Sigmoid colon (tissue), 7 donors: ENCODE data around the gene MAML3. TPM values are rescaled to one million over a fixed set of nuclear protein-coding genes. Genes with fewer than 3 reads are reported as not detected.
"Not testable (repeated sequence)": the region's sequence is repeated elsewhere in the genome, so short reads cannot be mapped to it uniquely, and the experiment has no call there.

ENCODE experiments used
- DNase-seq: peaks from one replicate; pipeline ENCODE4 v3.0.0-alpha.2; 2019
- H3K27ac ChIP-seq, 4 donors: fragments of 200-600 bp; sonication (generic); one replicate each; pipeline ENCODE4 v1.5.1; 2016 to 2019; ENCODE audit warnings: mild to moderate bottlenecking in 1 of 4
- H3K27me3 ChIP-seq, 3 donors: fragments of 200-600 bp; sonication (generic); one replicate each; pipeline ENCODE4 v1.5.1; 2019; ENCODE audit warnings: mild to moderate bottlenecking in 1 of 3
- H3K36me3 ChIP-seq, 4 donors: fragments of 200-600 bp; sonication (generic); one replicate each; pipeline ENCODE4 v1.5.1; 2016 to 2019
- H3K4me1 ChIP-seq, 4 donors: fragments of 200-600 bp; sonication (generic); one replicate each; pipeline ENCODE4 v1.5.1; 2017 to 2019
- H3K4me3 ChIP-seq, 4 donors: fragments of 200-600 bp; sonication (generic); one replicate each; pipeline ENCODE4 v1.5.1; 2017 to 2019; ENCODE audit warnings: mild to moderate bottlenecking in 2 of 4, moderate library complexity in 1 of 4
- H3K9me3 ChIP-seq, 4 donors: fragments of 200-600 bp in 3 of 4; sonication (generic) in 3 of 4; one replicate each; pipeline versions ENCODE4 v1.5.1 to v1.6.1; 2013 to 2019
- CTCF ChIP-seq, 4 experiments: fragments of 450-650 bp in 3 of 4; fragments of 200-600 bp in 1 of 4; IDR thresholded peaks; one replicate each; pipeline ENCODE4 v1.5.1; 2016 to 2019; ENCODE audit warnings: antibody characterized with exemption in 4 of 4, mild to moderate bottlenecking in 3 of 4, moderate library complexity in 2 of 4
- EP300 ChIP-seq, 4 donors: sonication (generic); formaldehyde crosslinking; IDR thresholded peaks; one replicate each; pipeline ENCODE4 v1.6.1; 2017; ENCODE audit warnings: antibody characterized with exemption in 4 of 4
- POLR2A ChIP-seq, 2 donors: fragments of 450-650 bp; IDR thresholded peaks; one replicate each; pipeline ENCODE4 v1.6.1; 2016; ENCODE audit warnings: antibody characterized with exemption in 2 of 2, mild to moderate bottlenecking in 2 of 2, moderate library complexity in 2 of 2
- POLR2AphosphoS5 ChIP-seq, 4 donors: sonication (generic); formaldehyde crosslinking; IDR thresholded peaks; one replicate each; pipeline ENCODE4 v1.6.1; 2017; ENCODE audit warnings: antibody characterized with exemption in 4 of 4
- WGBS, 2 donors: extraction: QIAGEN DNeasy Blood & Tissue Kit; methylation state at CpG; one replicate each; pipeline ENCODE4 v1.1.7; 2013; 5-methylcytosine and 5-hydroxymethylcytosine counted together
- intact Hi-C: fragments of 100-400 bp; cut with DNase I; formaldehyde crosslinking; loops from one replicate; pipeline ENCODE4 v1.15.1; 2023
- polyA plus RNA-seq, 3 donors: library from polyadenylated mRNA; stranded (reverse); fragments of 200-250 nt; gene quantifications; one replicate each; pipeline ENCODE4 v1.2.3, GENCODE V29; 2013
- total RNA-seq, 4 donors: library from RNA; depleted of rRNA; stranded (reverse); fragments of >200 nt; gene quantifications; one replicate each; pipeline ENCODE4 v1.1.0, GENCODE V29; 2016
- donor health status: healthy with polysubstance abuse.
- donor health status: Bipolar disorder and iron deficiency.
- donor health status: healthy.

Gene MAML3
- total and polyA plus RNA-seq, 7 donors, result 3.5 to 16.3 (median 5.4) TPM

DNA sequence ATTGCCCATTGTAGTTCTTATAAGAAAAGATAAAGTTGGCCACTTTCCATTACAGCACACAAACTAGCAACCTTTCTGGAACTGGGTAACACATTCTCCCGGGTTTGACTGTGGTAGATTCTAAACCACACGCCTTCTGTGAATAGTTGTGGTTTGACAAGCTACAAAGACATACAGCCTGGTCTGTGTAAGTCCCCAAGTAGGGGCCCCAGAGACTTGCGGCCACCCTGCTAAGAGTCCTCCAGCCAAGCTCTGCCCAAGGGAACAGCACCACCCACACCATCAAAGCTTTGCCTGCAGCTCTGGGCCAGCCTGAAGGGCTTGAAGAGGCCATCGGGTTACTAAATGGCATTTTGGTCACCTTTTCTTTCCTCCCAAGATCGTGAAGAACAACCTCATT is 203.4 kb downstream of the MAML3 start:
- H3K27ac ChIP-seq, result no peak overlapping the region
- intact Hi-C loops, result no loop called here

DNA sequence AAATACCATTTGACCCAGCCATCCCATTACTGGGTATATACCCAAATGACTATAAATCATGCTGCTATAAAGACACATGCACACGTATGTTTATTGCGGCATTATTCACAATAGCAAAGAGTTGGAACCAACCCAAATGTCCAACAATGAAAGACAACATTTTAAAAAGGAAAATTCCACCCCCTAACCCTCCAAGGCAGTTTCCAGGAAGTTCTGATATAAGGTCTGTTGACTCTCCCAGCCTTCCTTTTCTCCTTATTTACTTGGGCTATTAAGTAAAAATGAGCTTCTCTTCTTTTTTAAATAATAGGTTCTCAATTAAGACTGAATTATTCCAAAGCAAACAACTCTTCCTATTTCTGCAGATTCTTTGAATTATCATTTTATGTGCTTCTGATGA is 209.1 kb downstream of the MAML3 start:
- WGBS, 2 donors, result 47 to 63% methylated on average over 2 of the region's 2 CpGs
- H3K27me3 ChIP-seq, H3K27ac ChIP-seq, intact Hi-C loops, H3K4me3 ChIP-seq, DNase-seq, H3K36me3 ChIP-seq, H3K9me3 ChIP-seq: not testable (repeated sequence)
- peaks cover 0 to 15% (median 10%) of the 10 kb centered on the region in 4 donors for H3K4me1 ChIP-seq

More for the DNA sequence above, 203.4 kb downstream of the MAML3 start:
- no peak for TF ChIP-seq POLR2AphosphoS5 (IDR thresholded peaks at IDR 0.05)
- TF ChIP-seq EP300 (IDR thresholded peaks at IDR 0.05), result no peak
- TF ChIP-seq CTCF (IDR thresholded peaks at IDR 0.05), result no peak
- TF ChIP-seq POLR2A (IDR thresholded peaks at IDR 0.05), result no peak
- 44 to 88% methylated on average over 5 of the region's 5 CpGs for WGBS, 2 donors
- Histone ChIP-seq H3K4me3 (no peak overlapping the region), H3K4me1 (peaks cover 0 to 15% (median 10%) of the 10 kb centered on the region in 4 donors), H3K27me3 (no peaks in the 10 kb centered on the region), H3K9me3 (no peaks in the 10 kb centered on the region), H3K36me3 (no peaks in the 10 kb centered on the region)
- no peak for DNase-seq

DNA sequence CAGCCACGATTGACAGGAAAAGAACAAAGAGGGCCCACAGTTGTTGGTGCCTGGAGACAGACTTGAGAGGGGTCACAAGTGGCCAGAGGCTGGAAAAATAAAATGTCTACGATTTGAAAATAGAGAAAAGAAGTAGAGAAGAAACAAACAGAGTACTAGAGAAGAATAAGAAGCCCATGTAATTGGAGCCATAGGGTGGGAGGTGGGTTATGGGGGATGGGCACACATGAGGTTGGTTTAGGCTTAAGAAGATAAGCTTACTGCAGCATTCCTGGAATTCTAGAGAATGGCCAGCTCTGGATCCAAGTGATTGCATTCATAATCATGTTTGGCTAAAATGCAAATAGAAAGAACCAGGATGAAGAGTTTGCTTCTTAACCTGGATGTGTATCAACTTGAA is 210.7 kb downstream of the MAML3 start:
- no peak for DNase-seq
- H3K4me3 ChIP-seq, result no peak overlapping the region
- H3K36me3 ChIP-seq, result no peaks in the 10 kb centered on the region
- intact Hi-C loops, result no loop called here
- WGBS, 2 donors, result 76 to 78% methylated on average over 2 of the region's 2 CpGs
- no peaks in the 10 kb centered on the region for H3K9me3 ChIP-seq
- TF ChIP-seq POLR2AphosphoS5 (IDR thresholded peaks at IDR 0.05), result no peak
- no peak for TF ChIP-seq CTCF (IDR thresholded peaks at IDR 0.05)
- no peak for TF ChIP-seq POLR2A (IDR thresholded peaks at IDR 0.05)
- no peak for TF ChIP-seq EP300 (IDR thresholded peaks at IDR 0.05)
- peaks cover 0 to 15% (median 10%) of the 10 kb centered on the region in 4 donors for H3K4me1 ChIP-seq
- no peaks in the 10 kb centered on the region for H3K27me3 ChIP-seq
- H3K27ac ChIP-seq, result no peak overlapping the region

DNA sequence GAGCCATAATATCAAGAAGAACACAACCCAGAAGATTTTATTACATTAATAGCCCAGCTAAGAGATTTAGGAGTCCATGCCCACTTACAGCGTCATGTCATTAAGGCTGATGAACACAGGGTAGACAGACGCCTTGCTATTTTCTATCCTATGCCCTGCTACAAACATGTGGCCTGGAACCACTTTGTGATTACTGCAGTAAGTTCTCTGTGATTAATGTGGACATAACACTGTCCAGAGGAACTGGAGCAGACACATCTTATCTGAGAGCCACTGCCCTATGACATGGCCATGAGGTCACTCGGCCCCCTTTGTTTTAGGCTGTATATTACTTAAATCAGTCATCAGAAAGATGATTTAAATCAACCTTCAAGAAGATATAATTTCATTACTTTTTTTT is 211.7 kb downstream of the MAML3 start:
- TF ChIP-seq POLR2AphosphoS5 (IDR thresholded peaks at IDR 0.05) (no peak), CTCF (IDR thresholded peaks at IDR 0.05) (no peak), POLR2A (IDR thresholded peaks at IDR 0.05) (no peak), EP300 (IDR thresholded peaks at IDR 0.05) (no peak)
- H3K36me3 ChIP-seq, result no peaks in the 10 kb centered on the region
- H3K27me3 ChIP-seq, result no peaks in the 10 kb centered on the region
- intact Hi-C loops, result no loop called here
- no peak overlapping the region for H3K27ac ChIP-seq
- H3K4me3 ChIP-seq, result no peak overlapping the region
- H3K9me3 ChIP-seq, result no peaks in the 10 kb centered on the region
- H3K4me1 ChIP-seq, result peaks cover 0 to 11% (median 7%) of the 10 kb centered on the region in 4 donors
- no peak for DNase-seq
- WGBS, 2 donors, result 89 to 90% methylated on average over 3 of the region's 3 CpGs

DNA sequence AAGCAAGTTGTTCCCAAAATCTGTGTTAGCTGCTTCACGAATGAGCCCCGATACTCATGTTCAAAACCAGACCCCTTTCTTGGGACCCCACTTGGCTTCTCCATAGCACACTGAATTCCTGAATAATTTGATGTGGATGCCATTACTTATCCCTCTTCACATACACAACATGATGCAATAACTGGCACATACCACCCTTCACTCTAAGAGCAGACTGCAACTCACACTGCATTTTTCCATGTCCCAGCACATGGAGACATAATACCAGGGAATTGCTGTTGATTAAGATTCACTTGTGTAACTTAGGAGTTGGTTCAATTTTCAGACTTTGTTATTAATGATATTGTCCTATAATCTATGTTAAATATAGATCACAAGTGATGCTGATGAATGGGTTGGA is 213.4 kb downstream of the MAML3 start:
- Histone ChIP-seq H3K4me3 (no peak overlapping the region), H3K36me3 (no peaks in the 10 kb centered on the region), H3K9me3 (no peaks in the 10 kb centered on the region), H3K27me3 (no peaks in the 10 kb centered on the region), H3K27ac (no peak overlapping the region), H3K4me1 (no peaks in the 10 kb centered on the region)
- TF ChIP-seq POLR2A (IDR thresholded peaks at IDR 0.05) (no peak), POLR2AphosphoS5 (IDR thresholded peaks at IDR 0.05) (no peak), EP300 (IDR thresholded peaks at IDR 0.05) (no peak), CTCF (IDR thresholded peaks at IDR 0.05) (no peak)
- DNase-seq, result no peak
- 97 to 98% methylated on average over 2 of the region's 2 CpGs for WGBS, 2 donors
- intact Hi-C loops, result no loop called here
